GM20000 (cell line): ENCODE results near the gene TMC8.
"Not testable (repeated sequence)": the region's sequence is repeated elsewhere in the genome, so short reads cannot be mapped to it uniquely, and the experiment has no call there.

Experiments used
- DNase-seq: peaks from one replicate; pipeline ENCODE4 v3.0.0; 2012; ENCODE audit warnings: low spot score
- TF ChIP-seq, protein P1 (sequence below): IDR thresholded peaks from 2 replicates; pipeline ENCODE4 v1.5.1; 2012; ENCODE audit warnings: mild to moderate bottlenecking, control low read depth; ENCODE audit errors: extremely low read depth, missing control alignments

The TMC8 gene

DNA sequence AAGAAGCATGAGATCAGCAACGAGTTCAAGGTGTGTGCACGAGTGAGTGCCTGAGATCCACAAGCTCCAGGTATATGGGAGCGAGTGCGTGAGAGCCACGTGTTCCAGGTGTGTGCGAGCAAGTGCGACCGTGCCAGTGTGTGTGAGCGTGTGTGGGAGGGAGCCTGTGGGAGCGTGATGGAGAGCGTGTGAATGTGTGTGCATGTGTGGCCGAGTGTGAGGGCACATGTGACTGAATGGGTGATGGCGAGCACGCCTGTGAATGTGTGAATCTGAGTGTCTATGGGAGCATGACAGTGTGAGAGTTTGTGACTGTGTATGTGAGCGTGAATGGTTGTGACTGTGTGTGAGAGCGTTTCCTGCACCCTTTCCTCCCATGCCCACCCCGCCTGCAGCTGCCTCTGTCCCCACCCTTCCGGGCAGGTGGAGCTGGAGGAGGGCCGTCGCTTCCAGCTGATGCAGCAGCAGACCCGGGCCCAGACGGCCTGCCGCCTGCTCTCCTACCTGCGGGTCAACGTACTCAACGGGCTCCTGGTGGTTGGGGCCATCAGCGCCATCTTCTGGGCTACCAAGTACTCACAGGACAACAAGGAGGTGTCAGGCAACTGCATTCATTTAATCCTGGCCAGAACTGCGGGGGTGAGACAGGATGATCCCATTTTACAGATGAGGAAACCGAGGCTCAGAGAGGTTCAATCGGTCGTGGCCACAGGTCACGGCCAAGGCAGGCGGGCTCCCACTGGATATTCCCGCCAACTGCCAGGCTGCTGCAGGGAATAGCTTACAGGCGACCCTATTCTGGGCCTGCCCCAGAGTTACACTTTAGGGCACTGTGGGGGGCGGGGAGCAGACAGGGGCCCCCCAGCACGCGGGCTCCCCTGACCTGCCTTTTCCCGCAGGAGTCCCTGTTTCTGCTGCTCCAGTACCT lies 3.7 kb downstream of the TMC8 start:
- DNase-seq: peak; percentile 74
- TF ChIP-seq, protein P1, sequence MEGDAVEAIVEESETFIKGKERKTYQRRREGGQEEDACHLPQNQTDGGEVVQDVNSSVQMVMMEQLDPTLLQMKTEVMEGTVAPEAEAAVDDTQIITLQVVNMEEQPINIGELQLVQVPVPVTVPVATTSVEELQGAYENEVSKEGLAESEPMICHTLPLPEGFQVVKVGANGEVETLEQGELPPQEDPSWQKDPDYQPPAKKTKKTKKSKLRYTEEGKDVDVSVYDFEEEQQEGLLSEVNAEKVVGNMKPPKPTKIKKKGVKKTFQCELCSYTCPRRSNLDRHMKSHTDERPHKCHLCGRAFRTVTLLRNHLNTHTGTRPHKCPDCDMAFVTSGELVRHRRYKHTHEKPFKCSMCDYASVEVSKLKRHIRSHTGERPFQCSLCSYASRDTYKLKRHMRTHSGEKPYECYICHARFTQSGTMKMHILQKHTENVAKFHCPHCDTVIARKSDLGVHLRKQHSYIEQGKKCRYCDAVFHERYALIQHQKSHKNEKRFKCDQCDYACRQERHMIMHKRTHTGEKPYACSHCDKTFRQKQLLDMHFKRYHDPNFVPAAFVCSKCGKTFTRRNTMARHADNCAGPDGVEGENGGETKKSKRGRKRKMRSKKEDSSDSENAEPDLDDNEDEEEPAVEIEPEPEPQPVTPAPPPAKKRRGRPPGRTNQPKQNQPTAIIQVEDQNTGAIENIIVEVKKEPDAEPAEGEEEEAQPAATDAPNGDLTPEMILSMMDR: peak; percentile 70

DNA sequence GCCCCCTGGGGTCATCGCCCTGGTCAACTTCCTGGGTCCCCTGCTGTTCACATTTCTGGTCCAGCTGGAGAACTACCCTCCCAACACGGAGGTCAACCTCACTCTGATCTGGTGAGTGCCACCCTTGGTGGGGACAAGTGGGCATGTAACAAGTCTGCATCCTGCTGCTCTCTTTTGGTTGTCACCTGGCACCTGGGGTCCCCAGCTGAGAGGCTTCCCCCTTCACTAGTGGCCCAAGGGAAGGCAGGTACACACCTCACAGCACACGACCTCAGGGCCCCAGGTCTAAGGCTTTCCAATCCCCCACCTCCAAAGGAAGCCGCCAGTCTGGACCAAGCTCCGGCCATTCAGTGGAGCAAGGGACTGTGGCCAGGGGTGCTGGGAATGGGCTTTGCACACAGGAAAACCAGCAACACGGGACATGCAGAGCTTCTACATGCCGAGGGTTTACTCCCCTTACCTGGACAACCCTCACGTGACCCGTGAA lies 4.4 kb downstream of the TMC8 start:
- DNase-seq: no peak
- TF ChIP-seq, protein P1: no peak

DNA sequence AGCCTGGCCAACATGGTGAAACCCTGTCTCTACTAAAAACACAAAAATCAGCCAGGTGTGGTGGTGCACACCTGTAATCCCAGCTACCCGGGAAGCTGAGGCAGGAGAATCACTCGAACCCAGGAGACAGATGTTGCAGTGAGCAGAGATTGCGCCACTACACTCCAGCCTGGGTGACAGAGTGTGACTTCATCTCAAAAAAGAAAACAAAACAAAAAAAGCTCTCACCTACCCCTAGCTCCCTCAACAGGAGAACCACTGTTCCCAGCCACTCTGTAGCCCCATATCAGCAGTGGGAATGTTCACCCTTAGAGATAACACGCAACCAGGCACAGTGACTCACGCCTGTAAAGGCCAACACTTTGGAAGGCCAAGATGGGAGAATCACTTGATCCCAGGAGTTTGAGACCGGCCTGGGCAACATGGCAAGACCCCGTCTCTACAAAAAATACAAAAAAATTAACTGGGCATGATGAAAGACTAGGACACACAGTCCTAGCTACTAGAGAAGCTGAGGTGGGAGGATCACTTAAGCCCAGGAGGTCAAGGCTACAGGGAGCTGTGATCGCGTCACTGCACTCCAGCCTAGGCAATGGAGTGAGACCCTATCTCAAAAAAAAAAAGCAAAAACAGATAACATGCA lies 5.4 kb downstream of the TMC8 start:
- TF ChIP-seq, protein P1: no peak
- no peak for DNase-seq

DNA sequence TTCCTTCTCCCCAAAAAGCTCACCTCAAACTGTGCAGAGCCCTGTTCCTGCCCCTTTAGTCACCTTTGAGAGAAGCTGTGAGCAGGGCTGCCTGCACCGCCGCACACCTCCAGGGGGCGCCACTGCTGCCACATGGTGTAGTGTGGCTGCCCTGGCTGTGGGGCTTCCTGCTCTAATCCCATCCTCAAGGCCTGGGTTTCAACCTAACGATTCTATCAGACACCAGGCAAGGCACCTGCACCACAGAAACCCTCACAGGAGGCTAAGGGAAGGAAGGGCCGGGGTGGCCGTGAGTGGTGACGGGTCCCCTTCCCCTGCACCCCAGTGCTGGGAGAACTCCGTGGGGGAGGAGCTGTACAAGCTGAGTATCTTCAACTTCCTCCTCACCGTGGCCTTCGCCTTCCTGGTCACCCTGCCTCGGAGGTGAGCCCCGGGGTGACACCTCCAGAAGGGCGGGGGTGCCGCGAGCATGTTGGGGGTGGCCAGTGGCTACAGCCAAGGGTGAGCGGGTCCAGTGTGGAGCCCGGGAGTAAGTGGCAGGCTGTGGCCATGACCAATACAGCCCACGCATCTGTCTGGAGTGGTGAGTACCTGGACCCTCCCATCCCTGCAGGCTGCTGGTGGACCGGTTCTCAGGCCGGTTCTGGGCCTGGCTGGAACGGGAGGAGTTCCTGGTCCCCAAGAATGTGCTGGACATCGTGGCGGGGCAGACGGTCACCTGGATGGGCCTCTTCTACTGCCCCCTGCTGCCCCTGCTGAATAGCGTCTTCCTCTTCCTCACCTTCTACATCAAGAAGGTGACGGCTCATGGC lies 7.0 kb downstream of the TMC8 start:
- TF ChIP-seq, protein P1: peak; percentile 47
- peak; percentile 37 for DNase-seq

DNA sequence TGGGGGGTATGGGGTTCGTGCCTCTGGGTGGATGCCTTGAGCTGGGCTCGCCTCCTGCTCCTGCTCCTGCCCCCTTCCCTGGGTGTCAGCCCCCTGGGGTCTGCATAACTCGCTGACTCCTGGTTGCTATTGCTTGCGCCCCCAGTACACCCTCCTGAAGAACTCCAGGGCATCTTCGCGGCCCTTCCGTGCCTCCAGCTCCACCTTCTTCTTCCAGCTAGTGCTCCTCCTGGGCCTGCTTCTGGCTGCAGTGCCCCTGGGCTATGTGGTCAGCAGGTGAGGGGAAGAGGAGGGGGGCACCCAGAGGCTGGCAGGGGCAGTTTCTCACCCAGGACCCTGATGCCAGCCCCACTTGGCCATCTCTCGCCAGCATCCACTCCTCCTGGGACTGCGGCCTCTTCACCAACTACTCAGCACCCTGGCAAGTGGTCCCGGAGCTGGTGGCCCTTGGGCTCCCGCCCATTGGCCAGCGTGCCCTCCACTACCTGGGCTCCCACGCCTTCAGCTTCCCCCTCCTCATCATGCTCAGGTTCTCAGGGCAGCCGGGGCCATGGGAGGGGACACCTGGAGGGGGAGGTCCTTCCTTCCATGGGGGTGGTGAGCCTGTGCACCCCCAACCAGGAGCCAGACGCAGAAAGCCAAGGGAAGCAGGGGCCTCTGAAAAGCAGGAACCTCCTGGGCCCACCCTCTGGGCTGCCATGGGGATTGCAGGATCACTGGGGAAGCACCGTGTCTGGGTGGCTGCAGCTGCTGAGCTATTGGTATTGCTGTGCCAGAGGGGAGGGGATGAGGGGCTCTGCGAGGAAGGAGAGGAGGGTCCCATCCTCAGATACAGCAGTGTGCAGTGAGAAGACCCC lies 7.9 kb downstream of the TMC8 start:
- DNase-seq: no peak
- TF ChIP-seq, protein P1: no peak

DNA sequence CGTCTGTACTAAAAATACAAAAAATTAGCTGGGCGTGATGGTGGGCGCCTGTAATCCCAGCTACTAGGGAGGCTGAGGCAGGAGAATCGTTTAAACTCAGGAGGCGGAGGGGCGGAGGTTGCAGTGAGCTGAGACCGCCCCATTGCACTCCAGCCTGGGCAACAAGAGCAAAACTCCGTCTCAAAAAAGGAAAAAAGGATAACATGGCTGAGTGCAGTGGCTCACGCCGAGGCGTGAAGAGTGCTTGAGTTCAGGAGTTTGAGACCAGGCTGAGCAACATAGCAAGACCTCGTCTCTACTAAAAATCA lies 9.2 kb downstream of the TMC8 start:
- DNase-seq: not testable (repeated sequence)
